ENCODE data around the gene CCL21. TPM values are rescaled to one million over a fixed set of nuclear protein-coding genes. Genes with fewer than 3 reads are reported as not detected.

The CCL21 gene
- total RNA-seq, 2 experiments from 2014 or later, result not detected

- no peak for DNase-seq
- no peaks in the 10 kb centered on the region for H3K4me1 Mint-ChIP-seq
- H3K36me3 Mint-ChIP-seq, result no peaks in the 10 kb centered on the region
- no peaks in the 10 kb centered on the region for H3K27me3 Mint-ChIP-seq
- ATAC-seq, result no peak
- no peaks in the 10 kb centered on the region for H3K9me3 Mint-ChIP-seq (ENCODE audit: low read depth)
- H3K4me3 Mint-ChIP-seq, result no peak overlapping the region
- no peak overlapping the region for H3K27ac Mint-ChIP-seq
- CTCF ChIA-PET, result interaction anchor here (1.8 kb wide), 1 partner anchor 9 kb away, joined by 12 read pairs; no protein-coding TSS in a partner anchor
Observed at GRCh38 chr9:34693560-34693959, 16.4 kb downstream of the CCL21 start.

DNA sequence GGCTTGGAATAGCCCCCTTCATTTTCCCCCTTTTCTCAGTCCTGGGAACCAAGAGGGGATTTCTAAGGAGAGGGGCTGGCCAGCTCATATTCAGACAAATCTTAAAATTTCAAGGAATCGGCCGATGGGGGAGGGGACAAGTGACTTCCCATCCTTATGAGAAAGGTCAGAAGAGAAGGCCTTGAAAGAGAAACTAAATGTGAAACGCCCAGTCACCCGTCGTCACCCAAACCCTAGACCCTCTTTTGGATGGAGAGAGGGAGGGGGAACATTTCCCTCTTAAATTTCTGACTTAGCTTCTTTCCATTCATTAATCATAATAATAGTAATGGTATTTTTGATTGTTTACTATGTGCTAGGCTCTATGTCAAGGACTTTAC, 18.0 kb downstream of the CCL21 start:
- no peaks in the 10 kb centered on the region for H3K9me3 Mint-ChIP-seq (ENCODE audit: low read depth)
- H3K36me3 Mint-ChIP-seq, result no peaks in the 10 kb centered on the region
- no peak overlapping the region for H3K27ac Mint-ChIP-seq
- DNase-seq (no peak), ATAC-seq (no peak)
- CTCF ChIA-PET, result interaction anchor here (1.1 to 3.2 kb wide), 2 partner anchors 9 to 11 kb away, joined by 3 to 15 read pairs; no protein-coding TSS in a partner anchor
- no peak overlapping the region for H3K4me3 Mint-ChIP-seq
- no peaks in the 10 kb centered on the region for H3K4me1 Mint-ChIP-seq
- no peaks in the 10 kb centered on the region for H3K27me3 Mint-ChIP-seq

GRCh38 chr9:34690983-34691935, 18.7 kb downstream of the CCL21 start, which contains the start of gene CCL19:
CCL19 (minus strand) TSS chr9:34691276; CDS start chr9:34691139, 137 bp downstream.
- H3K27me3 Mint-ChIP-seq, result no peaks in the 10 kb centered on the region

GRCh38 chr9:34689512-34689911, 20.4 kb downstream of the CCL21 start:
- Mint-ChIP-seq H3K4me3 (no peak overlapping the region), H3K36me3 (no peaks in the 10 kb centered on the region), H3K4me1 (no peaks in the 10 kb centered on the region), H3K27ac (no peak overlapping the region), H3K9me3 (ENCODE audit: low read depth) (no peaks in the 10 kb centered on the region), H3K27me3 (no peaks in the 10 kb centered on the region)
- CTCF ChIA-PET, result interaction anchor here (1.5 kb wide), 1 partner anchor 12 kb away, joined by 4 read pairs; no protein-coding TSS in a partner anchor
- ATAC-seq (no peak), DNase-seq (no peak)

More at GRCh38 chr9:34690983-34691935, 18.7 kb downstream of the CCL21 start, which contains the start of gene CCL19:
- CTCF ChIA-PET, result interaction anchor here (1.1 to 3.2 kb wide), 3 partner anchors 9 to 12 kb away, joined by 3 to 15 read pairs (median 4); no protein-coding TSS in a partner anchor
- Mint-ChIP-seq H3K4me1 (no peaks in the 10 kb centered on the region), H3K9me3 (ENCODE audit: low read depth) (no peaks in the 10 kb centered on the region), H3K36me3 (no peaks in the 10 kb centered on the region), H3K27ac (no peak within 1 kb of the TSS), H3K4me3 (no peak within 1 kb of the TSS)
- ATAC-seq (no peak), DNase-seq (no peak)

GRCh38 chr9:34689116-34689470, 20.8 kb downstream of the CCL21 start:
- no peak overlapping the region for H3K27ac Mint-ChIP-seq
- CTCF ChIA-PET, result no interaction called here
- no peaks in the 10 kb centered on the region for H3K36me3 Mint-ChIP-seq
- ATAC-seq (no peak), DNase-seq (no peak)
- H3K9me3 Mint-ChIP-seq (ENCODE audit: low read depth), result no peaks in the 10 kb centered on the region
- no peaks in the 10 kb centered on the region for H3K27me3 Mint-ChIP-seq
- no peaks in the 10 kb centered on the region for H3K4me1 Mint-ChIP-seq
- H3K4me3 Mint-ChIP-seq, result no peak overlapping the region

GRCh38 chr9:34688329-34689115, 21.4 kb downstream of the CCL21 start:
- H3K4me1 Mint-ChIP-seq, result no peaks in the 10 kb centered on the region

DNA sequence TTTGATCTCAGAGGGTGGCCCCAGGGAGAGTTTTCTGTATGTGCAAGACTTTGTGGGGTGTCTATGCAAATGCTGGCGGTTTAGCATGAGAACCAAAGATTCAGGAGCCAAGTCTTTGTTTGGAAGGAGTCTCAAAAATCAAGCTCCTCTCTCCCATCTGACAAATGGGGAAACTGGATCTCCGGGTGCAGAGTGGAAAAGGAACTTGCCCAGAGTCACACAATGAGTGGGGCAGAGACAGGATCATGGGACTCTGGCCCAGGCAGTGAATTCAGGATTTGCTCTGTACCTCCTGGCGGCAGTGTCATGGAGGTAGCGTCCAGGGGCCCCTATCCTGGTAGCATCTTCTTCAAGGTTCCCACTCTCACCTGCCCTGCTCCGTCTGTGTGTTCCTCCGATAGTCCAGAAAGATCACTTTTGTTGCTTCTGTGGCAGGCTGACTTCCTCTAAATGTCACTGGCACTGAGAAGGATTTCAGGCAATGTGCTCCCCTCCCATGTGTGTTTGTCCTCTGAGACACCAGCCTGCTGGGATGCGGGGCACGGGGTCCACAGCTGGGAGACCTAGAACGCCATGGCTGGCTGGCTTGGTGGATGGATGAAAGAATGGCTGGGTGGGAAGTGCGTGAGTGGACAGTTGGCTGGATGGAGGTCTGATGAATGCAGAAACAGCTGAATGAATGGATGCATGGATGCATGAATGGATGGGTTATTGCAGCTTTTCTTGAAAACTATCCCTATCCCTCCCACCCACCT, 22.5 kb downstream of the CCL21 start:
- Mint-ChIP-seq H3K27me3 (no peaks in the 10 kb centered on the region), H3K4me1 (no peaks in the 10 kb centered on the region), H3K9me3 (ENCODE audit: low read depth) (no peaks in the 10 kb centered on the region), H3K4me3 (no peak overlapping the region), H3K27ac (no peak overlapping the region), H3K36me3 (no peaks in the 10 kb centered on the region)
- CTCF ChIA-PET, result interaction anchor here (1.4 to 1.5 kb wide), 3 partner anchors 11 to 41 kb away, joined by 3 to 7 read pairs (median 4); partner anchors contain the start of gene GALT
- ATAC-seq (no peak), DNase-seq (no peak)

More at GRCh38 chr9:34688329-34689115, 21.4 kb downstream of the CCL21 start:
- Mint-ChIP-seq H3K9me3 (ENCODE audit: low read depth) (no peaks in the 10 kb centered on the region), H3K27ac (no peak overlapping the region), H3K27me3 (no peaks in the 10 kb centered on the region), H3K36me3 (no peaks in the 10 kb centered on the region), H3K4me3 (no peak overlapping the region)
- DNase-seq, result no peak
- ATAC-seq, result no peak
- CTCF ChIA-PET, result no interaction called here

DNA sequence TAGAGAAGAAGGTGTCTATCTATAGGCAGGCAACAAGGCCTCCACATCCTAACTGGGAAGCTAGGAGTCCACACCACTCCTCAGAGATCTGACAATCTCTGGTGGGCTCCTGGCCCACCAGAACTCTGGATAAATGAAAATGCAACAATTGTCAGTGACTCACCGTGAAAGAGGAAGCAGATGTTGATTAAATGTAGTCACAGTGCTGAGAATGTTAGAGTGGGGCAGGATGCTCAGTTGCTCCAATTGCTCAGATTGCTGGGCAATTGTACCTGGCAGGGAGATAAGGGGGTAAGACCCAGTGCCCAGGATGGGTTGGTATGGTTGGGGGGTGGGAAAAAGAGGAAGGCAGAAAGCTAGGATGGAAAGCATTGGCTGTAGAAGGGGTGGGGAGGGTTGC, 23.2 kb downstream of the CCL21 start:
- CTCF ChIA-PET, result interaction anchor here (1.4 to 1.5 kb wide), 3 partner anchors 12 to 40 kb away, joined by 3 to 7 read pairs (median 4); partner anchors contain the start of gene GALT
- DNase-seq (no peak), ATAC-seq (no peak)
- H3K4me3 Mint-ChIP-seq, result no peak overlapping the region
- H3K27me3 Mint-ChIP-seq, result no peaks in the 10 kb centered on the region
- H3K27ac Mint-ChIP-seq, result no peak overlapping the region
- no peaks in the 10 kb centered on the region for H3K9me3 Mint-ChIP-seq (ENCODE audit: low read depth)
- H3K4me1 Mint-ChIP-seq, result no peaks in the 10 kb centered on the region
- H3K36me3 Mint-ChIP-seq, result no peaks in the 10 kb centered on the region

- Mint-ChIP-seq H3K9me3 (ENCODE audit: low read depth) (no peaks in the 10 kb centered on the region), H3K4me1 (no peaks in the 10 kb centered on the region), H3K27me3 (no peaks in the 10 kb centered on the region), H3K27ac (no peak overlapping the region), H3K4me3 (no peak overlapping the region), H3K36me3 (no peaks in the 10 kb centered on the region)
- CTCF ChIA-PET, result interaction anchor here (1.4 to 1.5 kb wide), 3 partner anchors 12 to 39 kb away, joined by 3 to 7 read pairs (median 4); partner anchors contain the start of gene GALT
- DNase-seq (no peak), ATAC-seq (no peak)
Observed at GRCh38 chr9:34686231-34686630, 23.7 kb downstream of the CCL21 start.

GRCh38 chr9:34685591-34685990, 24.3 kb downstream of the CCL21 start:
- H3K4me1 Mint-ChIP-seq, result no peaks in the 10 kb centered on the region
- H3K9me3 Mint-ChIP-seq (ENCODE audit: low read depth), result no peaks in the 10 kb centered on the region
- no peaks in the 10 kb centered on the region for H3K27me3 Mint-ChIP-seq
- peaks cover 2% of the 10 kb centered on the region for H3K36me3 Mint-ChIP-seq
- no peak overlapping the region for H3K27ac Mint-ChIP-seq
- ATAC-seq (no peak), DNase-seq (no peak)
- CTCF ChIA-PET, result no interaction called here
- H3K4me3 Mint-ChIP-seq, result no peak overlapping the region

DNA sequence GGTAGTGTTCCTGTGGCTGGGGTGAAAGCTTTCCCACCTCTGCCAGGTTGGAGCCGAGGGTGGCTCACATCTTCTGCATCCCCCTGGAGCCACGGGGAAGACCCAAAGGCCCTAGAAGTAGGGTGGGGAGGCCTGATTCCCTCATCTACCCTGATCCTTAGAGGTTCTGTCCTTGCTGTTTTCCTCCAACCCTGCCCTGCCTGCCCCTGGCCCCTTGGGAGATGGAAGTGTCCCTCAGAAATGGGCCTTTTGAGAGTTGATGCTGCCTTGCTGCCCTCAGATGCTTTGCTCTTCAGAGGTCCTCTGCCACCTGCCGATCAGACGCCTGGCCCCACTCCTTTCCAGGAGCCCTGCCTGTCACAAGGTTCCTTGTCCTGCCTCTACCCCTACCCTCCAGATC, 25.1 kb downstream of the CCL21 start:
- no peaks in the 10 kb centered on the region for H3K9me3 Mint-ChIP-seq (ENCODE audit: low read depth)
- no peaks in the 10 kb centered on the region for H3K4me1 Mint-ChIP-seq
- H3K36me3 Mint-ChIP-seq, result peaks cover 2% of the 10 kb centered on the region
- no peaks in the 10 kb centered on the region for H3K27me3 Mint-ChIP-seq
- no peak overlapping the region for H3K27ac Mint-ChIP-seq
- CTCF ChIA-PET, result no interaction called here
- no peak overlapping the region for H3K4me3 Mint-ChIP-seq
- DNase-seq, result no peak
- no peak for ATAC-seq

DNA sequence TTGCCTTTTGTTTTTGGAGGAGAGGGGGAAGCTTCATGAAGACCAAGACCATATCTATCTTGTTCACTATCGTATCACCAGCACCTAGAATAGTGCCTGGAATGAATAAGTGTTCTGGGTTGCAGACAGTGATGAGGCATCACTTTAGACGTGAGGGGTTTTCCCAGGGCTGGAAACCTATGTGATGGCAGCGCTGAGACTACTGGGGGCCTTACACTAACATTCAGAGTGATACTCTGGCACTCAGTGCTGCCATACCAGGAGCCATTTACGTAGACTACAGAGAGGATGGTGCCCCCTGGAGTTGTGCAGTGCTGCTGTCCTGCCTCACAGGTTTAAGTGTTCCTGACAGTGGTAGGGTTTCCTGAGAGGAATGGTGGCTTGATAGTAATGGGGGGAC, 25.8 kb downstream of the CCL21 start:
- ATAC-seq, result no peak
- H3K9me3 Mint-ChIP-seq (ENCODE audit: low read depth), result no peaks in the 10 kb centered on the region
- H3K27me3 Mint-ChIP-seq, result no peaks in the 10 kb centered on the region
- peaks cover 2% of the 10 kb centered on the region for H3K36me3 Mint-ChIP-seq
- no peak for DNase-seq
- CTCF ChIA-PET, result interaction anchor here (1.0 kb wide), 1 partner anchor 16 kb away, joined by 3 read pairs; no protein-coding TSS in a partner anchor
- no peak overlapping the region for H3K4me3 Mint-ChIP-seq
- H3K4me1 Mint-ChIP-seq, result no peaks in the 10 kb centered on the region
- H3K27ac Mint-ChIP-seq, result no peak overlapping the region
